ENCODE results near the gene SH3BP1. TPM values are rescaled to one million over a fixed set of nuclear protein-coding genes. Genes with fewer than 3 reads are reported as not detected.

The SH3BP1 gene
- total and polyA plus RNA-seq, 2 of the 4 experiments (the other 2 are of a cell fraction), result 8.8 to 33.3 TPM

DNA sequence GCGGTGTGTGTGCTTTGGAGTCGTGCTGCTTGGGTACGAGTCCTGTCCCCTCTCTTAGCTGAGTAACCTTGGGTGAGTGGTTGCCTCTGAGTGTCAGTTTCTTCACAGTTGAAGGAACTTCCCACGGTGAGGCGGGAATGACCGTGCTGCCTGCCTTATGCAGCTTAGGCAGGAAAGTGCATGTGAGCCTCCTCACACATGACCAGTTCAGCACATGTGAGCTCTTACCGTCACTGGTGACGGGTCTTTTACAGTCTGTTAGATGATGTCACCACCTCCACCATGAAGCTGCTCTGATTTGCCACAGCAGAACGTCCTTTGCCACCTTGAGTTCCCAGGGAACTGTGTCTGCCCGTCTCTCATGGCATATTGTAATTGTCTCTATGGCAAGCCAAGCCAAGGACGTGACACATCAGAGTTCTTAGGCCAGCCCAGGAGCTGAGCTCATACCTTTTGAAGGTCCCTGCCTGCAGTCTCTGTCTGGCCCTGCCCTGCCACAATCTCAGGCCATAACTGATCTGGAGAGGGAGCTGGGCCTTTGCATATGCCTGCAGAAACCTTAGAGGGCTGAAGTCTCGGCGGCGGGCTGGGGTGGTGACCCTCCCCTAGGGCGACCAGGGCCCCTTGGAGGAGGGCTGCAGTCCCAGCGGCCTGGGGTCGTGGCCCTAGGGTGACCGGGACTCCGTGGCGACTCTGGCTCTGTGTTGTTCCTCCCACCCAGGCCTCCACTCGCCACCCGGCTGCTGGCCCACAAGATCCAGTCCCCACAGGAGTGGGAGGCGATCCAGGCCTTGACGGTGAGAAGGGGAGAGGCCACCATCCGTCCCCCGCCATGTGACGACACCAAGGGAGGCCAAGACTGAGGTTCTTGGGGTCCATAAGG is 23.0 kb upstream of the SH3BP1 start:
- no peak overlapping the region for H3K14ac ChIP-seq (replicated peaks; ENCODE audit: low read depth, low read length)
- no peak overlapping the region for H4K91ac ChIP-seq (ENCODE audit: insufficient read depth, low read depth, low read length)
- H3K9ac ChIP-seq (ENCODE audit: low read depth, low read length), result no peak overlapping the region
- H3K23ac ChIP-seq (ENCODE audit: low read depth, low read length), result no peak overlapping the region
- H2BK20ac ChIP-seq (ENCODE audit: low read depth, low read length), result no peak overlapping the region
- no peak overlapping the region for H2BK120ac ChIP-seq (ENCODE audit: low read depth, low read length)
- H2AK9ac ChIP-seq (replicated peaks; ENCODE audit: low read depth, low read length, poor library complexity), result no peak overlapping the region
- peaks cover 40% of the 10 kb centered on the region for H3K36me3 ChIP-seq (ENCODE audit: control insufficient read depth, insufficient read depth, low read length)
- no peak overlapping the region for H3K18ac ChIP-seq (ENCODE audit: low read depth, low read length)
- H2BK15ac ChIP-seq (ENCODE audit: low read depth, low read length), result no peak overlapping the region
- H4K5ac ChIP-seq (ENCODE audit: low read depth, low read length), result no peak overlapping the region
- H3K4me3 ChIP-seq (ENCODE audit: insufficient read depth, low read depth, low read length), result no peak overlapping the region
- no peak overlapping the region for H2AFZ ChIP-seq (replicated peaks; ENCODE audit: low read length, poor library complexity)
- no peak overlapping the region for H3K27ac ChIP-seq (ENCODE audit: insufficient read depth, low read length)
- H3K4me1 ChIP-seq (ENCODE audit: control insufficient read depth, insufficient read depth, low read length), result peaks cover 8% of the 10 kb centered on the region
- peaks cover 9% of the 10 kb centered on the region for H3K9me1 ChIP-seq (ENCODE audit: insufficient read depth, low read length)
- in situ Hi-C loops (cut with MboI; ENCODE audit: low sequenced_read_pairs) (no loop called here), intact Hi-C loops (cut with micrococcal nuclease) (no loop called here), dilution Hi-C loops (cut with HindIII; ENCODE audit: low sequenced_read_pairs, unreplicated experiment) (no loop called here)
- POLR2A ChIA-PET (ENCODE audit: unreplicated experiment), result no interaction called here
- no peak overlapping the region for H3K4me2 ChIP-seq (ENCODE audit: low read depth, low read length)
- no peaks in the 10 kb centered on the region for H3K9me3 ChIP-seq (ENCODE audit: control insufficient read depth, insufficient read depth, low read length)
- CTCF ChIA-PET, result no interaction called here
- BruUV-seq (replicated peaks), result no TSS peak
- H4K8ac ChIP-seq (ENCODE audit: low read depth in 2 of 2, low read length in 2 of 2), result no peak overlapping the region
- DNase-seq (no peak), ATAC-seq (ENCODE audit: low read depth) (no peak)
- no peak overlapping the region for H2BK5ac ChIP-seq (ENCODE audit: low read depth, low read length, poor library complexity, severe bottlenecking)
- no peak overlapping the region for H3K4ac ChIP-seq (ENCODE audit: low read depth, low read length)
- H3K79me1 ChIP-seq (ENCODE audit: low read depth in 1 of 2, low read length in 2 of 2), result peaks cover 1 to 30% of the 10 kb centered on the region in 2 experiments; a peak in 3 of 4 replicates
- H3K56ac ChIP-seq (ENCODE audit: extremely low read depth, insufficient read depth, low read length), result no peak overlapping the region
- no peak overlapping the region for H2AK5ac ChIP-seq (ENCODE audit: low read depth, low read length)
- WGBS, 2 experiments (ENCODE audit: extremely low coverage in 2 of 2, insufficient read length in 1 of 2), result 91% methylated on average over 12 of the region's 27 CpGs; no CpG with 5 or more reads in 1 of the 2 experiments
- no peaks in the 10 kb centered on the region for H3K27me3 ChIP-seq (ENCODE audit: control insufficient read depth, insufficient read depth, low read length)
- H4K20me1 ChIP-seq (ENCODE audit: insufficient read depth, low read length), result no peaks in the 10 kb centered on the region
- TF ChIP-seq CEBPB (IDR thresholded peaks at IDR 0.05; ENCODE audit: low read depth, low read length) (no peak), SMC3 (IDR thresholded peaks at IDR 0.05; ENCODE audit: low read depth, low read length) (no peak), FOS (IDR thresholded peaks at IDR 0.05; ENCODE audit: low read depth, low read length) (no peak), RFX5 (IDR thresholded peaks at IDR 0.05; ENCODE audit: low read depth, low read length) (no peak), MXI1 (IDR thresholded peaks at IDR 0.05; ENCODE audit: borderline replicate concordance, low read depth, low read length) (no peak), CHD1 (IDR thresholded peaks at IDR 0.05; ENCODE audit: low read depth, low read length) (no peak), MAZ (IDR thresholded peaks at IDR 0.05; ENCODE audit: borderline replicate concordance, low read depth, low read length) (no peak), RAD21 (IDR thresholded peaks at IDR 0.05; ENCODE audit: low read length) (no peak)
- TF ChIP-seq, protein P1, sequence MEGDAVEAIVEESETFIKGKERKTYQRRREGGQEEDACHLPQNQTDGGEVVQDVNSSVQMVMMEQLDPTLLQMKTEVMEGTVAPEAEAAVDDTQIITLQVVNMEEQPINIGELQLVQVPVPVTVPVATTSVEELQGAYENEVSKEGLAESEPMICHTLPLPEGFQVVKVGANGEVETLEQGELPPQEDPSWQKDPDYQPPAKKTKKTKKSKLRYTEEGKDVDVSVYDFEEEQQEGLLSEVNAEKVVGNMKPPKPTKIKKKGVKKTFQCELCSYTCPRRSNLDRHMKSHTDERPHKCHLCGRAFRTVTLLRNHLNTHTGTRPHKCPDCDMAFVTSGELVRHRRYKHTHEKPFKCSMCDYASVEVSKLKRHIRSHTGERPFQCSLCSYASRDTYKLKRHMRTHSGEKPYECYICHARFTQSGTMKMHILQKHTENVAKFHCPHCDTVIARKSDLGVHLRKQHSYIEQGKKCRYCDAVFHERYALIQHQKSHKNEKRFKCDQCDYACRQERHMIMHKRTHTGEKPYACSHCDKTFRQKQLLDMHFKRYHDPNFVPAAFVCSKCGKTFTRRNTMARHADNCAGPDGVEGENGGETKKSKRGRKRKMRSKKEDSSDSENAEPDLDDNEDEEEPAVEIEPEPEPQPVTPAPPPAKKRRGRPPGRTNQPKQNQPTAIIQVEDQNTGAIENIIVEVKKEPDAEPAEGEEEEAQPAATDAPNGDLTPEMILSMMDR (conservative IDR thresholded peaks at IDR 0.05; ENCODE audit: low read depth, low read length), result no peak
- TF ChIP-seq, protein P2, sequence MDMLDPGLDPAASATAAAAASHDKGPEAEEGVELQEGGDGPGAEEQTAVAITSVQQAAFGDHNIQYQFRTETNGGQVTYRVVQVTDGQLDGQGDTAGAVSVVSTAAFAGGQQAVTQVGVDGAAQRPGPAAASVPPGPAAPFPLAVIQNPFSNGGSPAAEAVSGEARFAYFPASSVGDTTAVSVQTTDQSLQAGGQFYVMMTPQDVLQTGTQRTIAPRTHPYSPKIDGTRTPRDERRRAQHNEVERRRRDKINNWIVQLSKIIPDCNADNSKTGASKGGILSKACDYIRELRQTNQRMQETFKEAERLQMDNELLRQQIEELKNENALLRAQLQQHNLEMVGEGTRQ (IDR thresholded peaks at IDR 0.05; ENCODE audit: low read depth, low read length), result no peak

Data from IMR-90 (cell line).